Neural progenitor cell (in vitro differentiated cells): ENCODE data around the gene ACOT2.
"Not testable (repeated sequence)": the region's sequence is repeated elsewhere in the genome, so short reads cannot be mapped to it uniquely, and the experiment has no call there.

Experiments used
- EZH2 ChIP-seq: fragments of 200-600 bp; sonication (generic); IDR thresholded peaks from 2 replicates; pipeline ENCODE4 v1.6.1; 2017; ENCODE audit warnings: antibody characterized with exemption, mild to moderate bottlenecking, moderate library complexity
- EZH2phosphoT487 ChIP-seq: fragments of 200-600 bp; sonication (generic); IDR thresholded peaks from 2 replicates; pipeline ENCODE4 v1.6.1; 2017; ENCODE audit warnings: antibody characterized with exemption
- TF ChIP-seq, protein P1 (sequence below): fragments of 200-600 bp; sonication (generic); IDR thresholded peaks from 2 replicates; pipeline ENCODE4 v1.5.1; 2017; ENCODE audit warnings: antibody characterized with exemption, mild to moderate bottlenecking

DNA sequence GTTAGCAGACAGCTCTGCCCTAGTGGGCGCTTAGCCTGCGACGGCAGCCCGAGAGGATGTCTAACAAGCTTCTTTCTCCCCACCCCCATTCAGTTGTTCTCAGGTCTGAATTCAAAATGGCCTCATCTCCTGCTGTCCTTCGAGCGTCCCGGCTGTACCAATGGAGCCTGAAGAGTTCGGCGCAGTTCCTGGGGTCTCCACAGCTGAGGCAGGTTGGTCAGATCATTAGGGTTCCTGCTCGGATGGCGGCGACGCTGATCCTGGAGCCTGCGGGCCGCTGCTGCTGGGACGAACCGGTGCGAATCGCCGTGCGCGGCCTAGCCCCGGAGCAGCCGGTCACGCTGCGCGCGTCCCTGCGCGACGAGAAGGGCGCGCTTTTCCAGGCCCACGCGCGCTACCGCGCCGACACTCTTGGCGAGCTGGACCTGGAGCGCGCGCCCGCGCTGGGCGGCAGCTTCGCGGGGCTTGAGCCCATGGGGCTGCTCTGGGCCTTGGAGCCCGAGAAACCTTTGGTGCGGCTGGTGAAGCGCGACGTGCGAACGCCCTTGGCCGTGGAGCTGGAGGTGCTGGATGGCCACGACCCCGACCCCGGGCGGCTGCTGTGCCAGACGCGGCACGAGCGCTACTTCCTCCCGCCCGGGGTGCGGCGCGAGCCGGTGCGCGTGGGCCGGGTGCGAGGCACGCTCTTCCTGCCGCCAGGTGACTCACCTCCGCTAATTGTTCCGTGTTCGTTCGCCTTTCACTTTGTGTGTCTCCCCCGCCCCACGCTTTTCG is at the start of gene ACOT2:
- TF ChIP-seq, protein P1, sequence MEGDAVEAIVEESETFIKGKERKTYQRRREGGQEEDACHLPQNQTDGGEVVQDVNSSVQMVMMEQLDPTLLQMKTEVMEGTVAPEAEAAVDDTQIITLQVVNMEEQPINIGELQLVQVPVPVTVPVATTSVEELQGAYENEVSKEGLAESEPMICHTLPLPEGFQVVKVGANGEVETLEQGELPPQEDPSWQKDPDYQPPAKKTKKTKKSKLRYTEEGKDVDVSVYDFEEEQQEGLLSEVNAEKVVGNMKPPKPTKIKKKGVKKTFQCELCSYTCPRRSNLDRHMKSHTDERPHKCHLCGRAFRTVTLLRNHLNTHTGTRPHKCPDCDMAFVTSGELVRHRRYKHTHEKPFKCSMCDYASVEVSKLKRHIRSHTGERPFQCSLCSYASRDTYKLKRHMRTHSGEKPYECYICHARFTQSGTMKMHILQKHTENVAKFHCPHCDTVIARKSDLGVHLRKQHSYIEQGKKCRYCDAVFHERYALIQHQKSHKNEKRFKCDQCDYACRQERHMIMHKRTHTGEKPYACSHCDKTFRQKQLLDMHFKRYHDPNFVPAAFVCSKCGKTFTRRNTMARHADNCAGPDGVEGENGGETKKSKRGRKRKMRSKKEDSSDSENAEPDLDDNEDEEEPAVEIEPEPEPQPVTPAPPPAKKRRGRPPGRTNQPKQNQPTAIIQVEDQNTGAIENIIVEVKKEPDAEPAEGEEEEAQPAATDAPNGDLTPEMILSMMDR, result not testable (repeated sequence)
- not testable (repeated sequence) for TF ChIP-seq EZH2, EZH2phosphoT487
